HepG2 (cell line): ENCODE measurements around the gene AHCYL1. TPM values are rescaled to one million over a fixed set of nuclear protein-coding genes. Genes with fewer than 3 reads are reported as not detected.

Source experiments
- ATAC-seq: fragments of 200-7000 bp; cut with Tn5 transposase; 3 replicates; pipeline ENCODE4 v1.9.1; 2020; ENCODE audit warnings: mild to moderate bottlenecking, moderate library complexity
- BruUV-seq: library from RNA; stranded (reverse); fragments of 400-500 nt; replicated peaks from 2 replicates; lab custom pipeline; 2021; lab: Mats Ljungman, UMichigan
- CTCF ChIA-PET: fragments of 300-600 bp; formaldehyde crosslinking; extraction: SDS; loops from one replicate; lab custom pipeline; 2021; ENCODE audit warnings: low total read pairs, inconsistent platforms, low intra/inter-chr PET ratio; lab: Yijun Ruan, JAX
- POLR2A ChIA-PET: fragments of 350-600 bp; sonication (Branson Sonifier 250); formaldehyde crosslinking; loops from one replicate; lab custom pipeline; 2020; ENCODE audit warnings: antibody characterized with exemption, inconsistent platforms; lab: Yijun Ruan, JAX
- DNase-seq: peaks from one replicate; pipeline ENCODE4 v3.0.0-alpha.2; 2015; ENCODE audit warnings: low spot score
- FAIRE-seq: peaks from 3 replicates; lab custom pipeline; 2011; peaks lifted over from hg19 to GRCh38; lab: Jason Lieb, UNC
- H2AFZ ChIP-seq: one replicate; pipeline ENCODE4 v1.6.1; 2011; ENCODE audit warnings: low read length, inconsistent platforms
- H3K27ac ChIP-seq: fragments of 300-600 bp; 3 replicates; pipeline ENCODE4 v1.8.0; 2011; ENCODE audit warnings: mixed run types, mild to moderate bottlenecking, mixed read lengths, low read length, inconsistent platforms; ENCODE audit not compliant: insufficient read depth; ENCODE audit errors: extremely low read length
- H3K27me3 ChIP-seq, 2 experiments: fragments of 200-600 bp in 1 of 2; 2 replicates in 1 of 2; 3 replicates in 1 of 2; pipeline versions ENCODE4 v1.6.0 to v1.8.0; 2011; ENCODE audit warnings: low read length in 2 of 2, mild to moderate bottlenecking in 2 of 2, moderate library complexity in 2 of 2, inconsistent platforms in 1 of 2; ENCODE audit not compliant: insufficient read depth in 2 of 2, control insufficient read depth in 1 of 2
- H3K36me3 ChIP-seq, 2 experiments: fragments of 200-600 bp in 1 of 2; replicated peaks in 1 of 2; 2 replicates in 1 of 2; 3 replicates in 1 of 2; pipeline versions ENCODE4 v1.5.1 to v1.8.0; 2011; ENCODE audit warnings: low read length in 2 of 2, inconsistent platforms in 1 of 2; ENCODE audit not compliant: insufficient read depth in 2 of 2, control insufficient read depth in 1 of 2
- H3K4me1 ChIP-seq: 2 replicates; pipeline ENCODE4 v1.5.1; 2012; ENCODE audit warnings: low read length, inconsistent platforms; ENCODE audit not compliant: insufficient read depth
- H3K4me2 ChIP-seq: 2 replicates; pipeline ENCODE4 v1.6.0; 2011; ENCODE audit warnings: low read depth, low read length, inconsistent platforms
- H3K4me3 ChIP-seq, 3 experiments: fragments of 200-600 bp in 1 of 3; sonication (generic), shearing (Covaris generic) in 1 of 3; replicated peaks in 1 of 3; 2 replicates each; pipeline ENCODE4 v1.5.1; 2011 to 2016; ENCODE audit warnings: low read length in 3 of 3, inconsistent platforms in 2 of 3, low read depth in 2 of 3, mild to moderate bottlenecking in 2 of 3, control low read depth in 1 of 3, mixed read lengths in 1 of 3; ENCODE audit not compliant: insufficient read depth in 1 of 3
- H3K79me2 ChIP-seq: one replicate; pipeline ENCODE4 v1.6.1; 2011; ENCODE audit warnings: low read length, inconsistent platforms; ENCODE audit not compliant: insufficient read depth
- H3K9ac ChIP-seq: 2 replicates; pipeline ENCODE4 v1.6.0; 2011; ENCODE audit warnings: mild to moderate bottlenecking, low read depth, low read length, inconsistent platforms; ENCODE audit not compliant: insufficient read depth
- H3K9me3 ChIP-seq: 2 replicates; pipeline ENCODE4 v1.5.1; 2012; ENCODE audit warnings: mild to moderate bottlenecking, low read length
- H4K20me1 ChIP-seq: 2 replicates; pipeline ENCODE4 v1.6.0; 2011; ENCODE audit warnings: inconsistent platforms, mild to moderate bottlenecking, low read length, moderate library complexity; ENCODE audit not compliant: insufficient read depth
- ATAD3A ChIP-seq: sonication (generic); formaldehyde crosslinking; IDR thresholded peaks from 2 replicates; pipeline ENCODE4 v1.4.0; 2020; ENCODE audit warnings: missing genetic modification reagents
- FOXK2 ChIP-seq: fragments of 450-650 bp; IDR thresholded peaks from 2 replicates; pipeline ENCODE4 v1.6.1; 2016
- GLI4 ChIP-seq: sonication (generic); formaldehyde crosslinking; IDR thresholded peaks from 2 replicates; pipeline ENCODE4 v1.5.1; 2020; ENCODE audit warnings: missing genetic modification reagents, mild to moderate bottlenecking, moderate library complexity, borderline replicate concordance
- GZF1 ChIP-seq: sonication (generic); formaldehyde crosslinking; IDR thresholded peaks from 2 replicates; pipeline ENCODE4 v1.5.1; 2020; ENCODE audit warnings: mild to moderate bottlenecking, missing genetic modification reagents
- HOXA3 ChIP-seq: sonication (generic); formaldehyde crosslinking; IDR thresholded peaks from 2 replicates; pipeline ENCODE4 v1.5.0; 2020; ENCODE audit warnings: missing genetic modification reagents
- JUN ChIP-seq: sonication (generic); formaldehyde crosslinking; IDR thresholded peaks from 2 replicates; pipeline ENCODE4 v1.4.0; 2020; ENCODE audit warnings: mild to moderate bottlenecking, missing genetic modification reagents
- POLR2AphosphoS2 ChIP-seq: IDR thresholded peaks from 2 replicates; pipeline ENCODE4 v1.6.1; 2011; ENCODE audit warnings: low read depth, low read length, improper control_type of control experiment
- TSC22D2 ChIP-seq: sonication (generic); formaldehyde crosslinking; IDR thresholded peaks from 2 replicates; pipeline ENCODE4 v1.5.1; 2020; ENCODE audit warnings: missing genetic modification reagents, mild to moderate bottlenecking, borderline replicate concordance
- ZNF367 ChIP-seq: sonication (generic); formaldehyde crosslinking; IDR thresholded peaks from 2 replicates; pipeline ENCODE4 v1.4.0; 2020; ENCODE audit warnings: missing genetic modification reagents, borderline replicate concordance
- ZNF563 ChIP-seq: sonication (generic); formaldehyde crosslinking; IDR thresholded peaks from 2 replicates; pipeline ENCODE4 v1.8.0; 2022; ENCODE audit warnings: mild to moderate bottlenecking, moderate library complexity, missing genetic modification reagents
- ZSCAN31 ChIP-seq: sonication (generic); formaldehyde crosslinking; IDR thresholded peaks from 2 replicates; pipeline ENCODE4 v1.5.0; 2020; ENCODE audit warnings: low read depth, mild to moderate bottlenecking, missing genetic modification reagents
- WGBS: methylation state at CpG from one replicate; pipeline ENCODE4 v1.1.6; 2017; ENCODE audit warnings: low lambda C conversion rate; 5-methylcytosine and 5-hydroxymethylcytosine counted together
- in situ Hi-C: cut with HindIII; loops from 2 replicates; pipeline ENCODE4 v1.10.0; 2017; ENCODE audit warnings: low pct_unique_long_range_greater_than_20kb; ENCODE audit not compliant: extremely low pct_ligation_motif_present
- intact Hi-C: fragments of 100-400 bp; cut with micrococcal nuclease; formaldehyde crosslinking; loops from one replicate; pipeline ENCODE4 v1.10.0; 2022; ENCODE audit not compliant: unreplicated experiment
- polyA plus RNA-seq, 8 experiments: library from polyadenylated mRNA; depleted of rRNA in 3 of 8; stranded (reverse) in 7 of 8; unstranded in 1 of 8; fragments of >200 nt; fragmentation: Illumina TruSeq in 4 of 8; extraction: Trizol in 4 of 8; gene quantifications; 2 replicates each; pipeline versions ENCODE4 v1.2.1 to v1.2.3, GENCODE V29; 2011 to 2016; ENCODE audit warnings: low read depth in 4 of 8, missing spikeins in 1 of 8, mixed read lengths in 1 of 8; ENCODE audit not compliant: insufficient read depth in 1 of 8
- total RNA-seq, 5 experiments: library from RNA; depleted of rRNA; stranded (reverse); fragments of >200 nt; fragmentation: Illumina TruSeq; extraction: Trizol; gene quantifications; 2 replicates each; pipeline ENCODE4 v1.2.3, GENCODE V29; 2016; ENCODE audit warnings: low read depth in 1 of 5
- TF ChIP-seq, protein P1 (sequence below): sonication (generic); formaldehyde crosslinking; IDR thresholded peaks from 2 replicates; pipeline ENCODE4 v1.4.0; 2020; ENCODE audit warnings: mild to moderate bottlenecking, missing genetic modification reagents
- TF ChIP-seq, protein P2 (sequence below): sonication (generic); formaldehyde crosslinking; IDR thresholded peaks from 2 replicates; pipeline ENCODE4 v1.4.0; 2020; ENCODE audit warnings: missing genetic modification reagents
- TF ChIP-seq, protein P3 (sequence below), 2 experiments: sonication (generic) in 1 of 2; formaldehyde crosslinking in 1 of 2; IDR thresholded peaks; 2 replicates each; pipeline versions ENCODE4 v1.4.0 to v1.6.1; 2016 to 2020; ENCODE audit warnings: borderline replicate concordance in 1 of 2, low read depth in 1 of 2, mild to moderate bottlenecking in 1 of 2, missing genetic modification reagents in 1 of 2

The AHCYL1 gene
- total and polyA plus RNA-seq, 2 of the 13 experiments (the other 11 are each of a cell fraction or from before 2014, with no cell fraction given): 40.9 to 76.3 TPM

DNA sequence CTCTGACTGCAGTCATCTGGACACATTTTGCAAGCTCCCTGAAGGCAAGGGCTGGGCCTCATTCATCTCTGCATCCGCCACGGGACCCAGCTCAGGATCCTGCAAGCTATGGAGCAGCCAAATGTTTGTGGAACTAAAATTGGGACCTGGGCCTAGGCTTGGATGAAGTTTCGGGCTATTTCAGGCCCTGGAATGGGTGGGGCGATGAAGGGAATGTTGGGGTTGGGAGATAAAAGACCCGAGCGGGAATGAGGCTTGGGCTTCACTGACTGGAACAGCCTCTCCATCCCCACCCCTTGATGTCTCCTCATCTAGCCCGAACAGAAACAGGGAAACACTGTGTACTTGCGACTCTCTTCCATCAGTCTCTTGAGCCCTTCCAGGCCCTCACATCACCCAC, 7.3 kb upstream of the AHCYL1 start:
- intact Hi-C loops (no loop called here), in situ Hi-C loops (no loop called here)
- no peak overlapping the region for H2AFZ ChIP-seq
- POLR2A ChIA-PET: interaction anchor here (7.1 kb wide), 1 partner anchor 16 kb away, joined by 34 read pairs; no protein-coding TSS in a partner anchor
- peaks cover 15% of the 10 kb centered on the region for H3K9me3 ChIP-seq
- H3K4me1 ChIP-seq: peaks cover 57% of the 10 kb centered on the region
- 95% methylated on average over 8 of the region's 8 CpGs for WGBS
- CTCF ChIA-PET: no interaction called here
- no peak overlapping the region for H3K9ac ChIP-seq
- H3K4me2 ChIP-seq: no peak overlapping the region
- DNase-seq (no peak), FAIRE-seq (no peak), ATAC-seq (no peak)
- no peaks in the 10 kb centered on the region for H3K36me3 ChIP-seq
- H3K27ac ChIP-seq: no peak overlapping the region
- H3K79me2 ChIP-seq: no peaks in the 10 kb centered on the region
- BruUV-seq: no TSS peak
- H3K4me3 ChIP-seq: no peak overlapping the region
- H4K20me1 ChIP-seq: no peaks in the 10 kb centered on the region
- no peaks in the 10 kb centered on the region for H3K27me3 ChIP-seq
- TF ChIP-seq ATAD3A: no peak
- no peak for TF ChIP-seq TSC22D2 (CRISPR knock-in tag)
- TF ChIP-seq FOXK2: no peak
- TF ChIP-seq ZNF563 (CRISPR knock-in tag): no peak
- TF ChIP-seq, protein P1, sequence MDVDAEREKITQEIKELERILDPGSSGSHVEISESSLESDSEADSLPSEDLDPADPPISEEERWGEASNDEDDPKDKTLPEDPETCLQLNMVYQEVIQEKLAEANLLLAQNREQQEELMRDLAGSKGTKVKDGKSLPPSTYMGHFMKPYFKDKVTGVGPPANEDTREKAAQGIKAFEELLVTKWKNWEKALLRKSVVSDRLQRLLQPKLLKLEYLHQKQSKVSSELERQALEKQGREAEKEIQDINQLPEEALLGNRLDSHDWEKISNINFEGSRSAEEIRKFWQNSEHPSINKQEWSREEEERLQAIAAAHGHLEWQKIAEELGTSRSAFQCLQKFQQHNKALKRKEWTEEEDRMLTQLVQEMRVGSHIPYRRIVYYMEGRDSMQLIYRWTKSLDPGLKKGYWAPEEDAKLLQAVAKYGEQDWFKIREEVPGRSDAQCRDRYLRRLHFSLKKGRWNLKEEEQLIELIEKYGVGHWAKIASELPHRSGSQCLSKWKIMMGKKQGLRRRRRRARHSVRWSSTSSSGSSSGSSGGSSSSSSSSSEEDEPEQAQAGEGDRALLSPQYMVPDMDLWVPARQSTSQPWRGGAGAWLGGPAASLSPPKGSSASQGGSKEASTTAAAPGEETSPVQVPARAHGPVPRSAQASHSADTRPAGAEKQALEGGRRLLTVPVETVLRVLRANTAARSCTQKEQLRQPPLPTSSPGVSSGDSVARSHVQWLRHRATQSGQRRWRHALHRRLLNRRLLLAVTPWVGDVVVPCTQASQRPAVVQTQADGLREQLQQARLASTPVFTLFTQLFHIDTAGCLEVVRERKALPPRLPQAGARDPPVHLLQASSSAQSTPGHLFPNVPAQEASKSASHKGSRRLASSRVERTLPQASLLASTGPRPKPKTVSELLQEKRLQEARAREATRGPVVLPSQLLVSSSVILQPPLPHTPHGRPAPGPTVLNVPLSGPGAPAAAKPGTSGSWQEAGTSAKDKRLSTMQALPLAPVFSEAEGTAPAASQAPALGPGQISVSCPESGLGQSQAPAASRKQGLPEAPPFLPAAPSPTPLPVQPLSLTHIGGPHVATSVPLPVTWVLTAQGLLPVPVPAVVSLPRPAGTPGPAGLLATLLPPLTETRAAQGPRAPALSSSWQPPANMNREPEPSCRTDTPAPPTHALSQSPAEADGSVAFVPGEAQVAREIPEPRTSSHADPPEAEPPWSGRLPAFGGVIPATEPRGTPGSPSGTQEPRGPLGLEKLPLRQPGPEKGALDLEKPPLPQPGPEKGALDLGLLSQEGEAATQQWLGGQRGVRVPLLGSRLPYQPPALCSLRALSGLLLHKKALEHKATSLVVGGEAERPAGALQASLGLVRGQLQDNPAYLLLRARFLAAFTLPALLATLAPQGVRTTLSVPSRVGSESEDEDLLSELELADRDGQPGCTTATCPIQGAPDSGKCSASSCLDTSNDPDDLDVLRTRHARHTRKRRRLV: no peak
- TF ChIP-seq GLI4: no peak
- TF ChIP-seq, protein P2, sequence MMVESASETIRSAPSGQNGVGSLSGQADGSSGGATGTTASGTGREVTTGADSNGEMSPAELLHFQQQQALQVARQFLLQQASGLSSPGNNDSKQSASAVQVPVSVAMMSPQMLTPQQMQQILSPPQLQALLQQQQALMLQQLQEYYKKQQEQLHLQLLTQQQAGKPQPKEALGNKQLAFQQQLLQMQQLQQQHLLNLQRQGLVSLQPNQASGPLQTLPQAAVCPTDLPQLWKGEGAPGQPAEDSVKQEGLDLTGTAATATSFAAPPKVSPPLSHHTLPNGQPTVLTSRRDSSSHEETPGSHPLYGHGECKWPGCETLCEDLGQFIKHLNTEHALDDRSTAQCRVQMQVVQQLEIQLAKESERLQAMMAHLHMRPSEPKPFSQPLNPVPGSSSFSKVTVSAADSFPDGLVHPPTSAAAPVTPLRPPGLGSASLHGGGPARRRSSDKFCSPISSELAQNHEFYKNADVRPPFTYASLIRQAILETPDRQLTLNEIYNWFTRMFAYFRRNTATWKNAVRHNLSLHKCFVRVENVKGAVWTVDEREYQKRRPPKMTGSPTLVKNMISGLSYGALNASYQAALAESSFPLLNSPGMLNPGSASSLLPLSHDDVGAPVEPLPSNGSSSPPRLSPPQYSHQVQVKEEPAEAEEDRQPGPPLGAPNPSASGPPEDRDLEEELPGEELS (CRISPR knock-in tag): no peak
- TF ChIP-seq ZNF367 (CRISPR knock-in tag): no peak
- no peak for TF ChIP-seq HOXA3 (CRISPR knock-in tag)
- TF ChIP-seq ZSCAN31 (CRISPR knock-in tag): no peak
- no peak for TF ChIP-seq JUN (CRISPR knock-in tag)
- TF ChIP-seq, protein P3, sequence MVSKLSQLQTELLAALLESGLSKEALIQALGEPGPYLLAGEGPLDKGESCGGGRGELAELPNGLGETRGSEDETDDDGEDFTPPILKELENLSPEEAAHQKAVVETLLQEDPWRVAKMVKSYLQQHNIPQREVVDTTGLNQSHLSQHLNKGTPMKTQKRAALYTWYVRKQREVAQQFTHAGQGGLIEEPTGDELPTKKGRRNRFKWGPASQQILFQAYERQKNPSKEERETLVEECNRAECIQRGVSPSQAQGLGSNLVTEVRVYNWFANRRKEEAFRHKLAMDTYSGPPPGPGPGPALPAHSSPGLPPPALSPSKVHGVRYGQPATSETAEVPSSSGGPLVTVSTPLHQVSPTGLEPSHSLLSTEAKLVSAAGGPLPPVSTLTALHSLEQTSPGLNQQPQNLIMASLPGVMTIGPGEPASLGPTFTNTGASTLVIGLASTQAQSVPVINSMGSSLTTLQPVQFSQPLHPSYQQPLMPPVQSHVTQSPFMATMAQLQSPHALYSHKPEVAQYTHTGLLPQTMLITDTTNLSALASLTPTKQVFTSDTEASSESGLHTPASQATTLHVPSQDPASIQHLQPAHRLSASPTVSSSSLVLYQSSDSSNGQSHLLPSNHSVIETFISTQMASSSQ (IDR thresholded peaks at IDR 0.05; ENCODE audit: low read depth): no peak
- TF ChIP-seq, protein P3 (CRISPR knock-in tag; IDR thresholded peaks at IDR 0.05; ENCODE audit: borderline replicate concordance): no peak
- TF ChIP-seq GZF1 (CRISPR knock-in tag): no peak
- no peak for TF ChIP-seq POLR2AphosphoS2
